Activated gamma-delta T cell treated with anti-CD3 and anti-CD28 coated beads, Interleukin-2, amount 50 U/mL, for 16 hours (primary cell): Measurements from ENCODE around the gene CLEC12A.
"Not testable (repeated sequence)": the region's sequence is repeated elsewhere in the genome, so short reads cannot be mapped to it uniquely, and the experiment has no call there.

Experiments
- DNase-seq: peaks from one replicate; pipeline ENCODE4 v3.0.0-alpha.2; 2020; ENCODE audit warnings: low read depth

CLEC12A gene

DNA sequence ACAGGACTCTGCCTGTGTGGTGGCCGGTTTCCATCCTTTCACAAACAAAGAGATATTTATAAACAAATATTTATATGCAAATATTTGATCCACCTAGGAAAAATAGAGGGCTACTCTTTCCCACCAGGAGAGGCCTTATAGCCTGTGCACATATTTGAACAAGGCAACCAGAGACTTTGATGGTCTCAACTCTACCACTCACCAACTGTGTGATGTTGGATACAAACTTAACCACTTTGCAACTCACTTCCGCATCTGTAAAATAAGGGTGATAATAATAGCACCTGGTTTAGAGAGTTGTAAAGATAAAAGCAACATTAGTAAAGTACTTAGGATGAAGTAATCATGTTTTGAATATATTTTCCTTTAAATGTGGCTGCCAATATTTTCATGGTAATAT lies 1.5 kb upstream of the CLEC12A start:
- DNase-seq, result no peak

DNA sequence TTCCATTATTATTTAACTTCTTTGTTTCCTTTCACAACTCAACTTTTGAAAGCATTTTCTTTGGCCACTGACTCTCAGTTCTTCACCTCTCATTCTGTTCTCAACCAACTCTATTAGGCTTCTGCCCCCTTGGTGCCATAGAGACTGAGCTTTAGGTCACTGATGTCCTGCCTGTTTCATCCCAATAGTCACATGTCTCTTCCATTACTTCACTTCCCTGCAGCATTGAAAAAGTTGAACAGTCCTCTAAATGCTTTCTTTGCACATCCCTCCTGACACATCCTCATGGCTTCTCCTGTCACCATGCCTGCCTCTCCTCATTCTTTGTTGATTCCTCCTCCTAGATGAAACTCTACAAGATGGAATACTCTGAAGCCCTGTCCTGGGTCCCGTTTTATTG lies 2.7 kb downstream of the CLEC12A start:
- no peak for DNase-seq

DNA sequence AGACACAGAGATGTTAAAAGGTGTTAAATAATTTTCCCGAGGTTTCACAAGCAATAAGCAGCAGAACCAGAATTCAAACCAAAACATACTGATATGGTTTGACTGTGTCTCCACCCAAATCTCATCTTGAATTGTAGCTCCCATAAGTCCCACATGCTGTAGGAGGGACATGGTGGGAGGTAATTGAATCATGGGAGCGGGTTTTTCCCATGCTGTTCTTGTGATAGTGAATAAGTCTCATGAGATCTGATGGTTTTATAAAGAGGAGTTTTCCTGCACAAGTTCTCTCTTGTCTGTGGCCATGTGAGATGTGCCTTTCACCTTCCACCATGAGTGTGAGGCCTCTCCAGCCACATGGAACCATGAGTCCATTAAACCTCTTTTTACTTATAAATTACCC lies 3.5 kb downstream of the CLEC12A start:
- DNase-seq, result not testable (repeated sequence)

DNA sequence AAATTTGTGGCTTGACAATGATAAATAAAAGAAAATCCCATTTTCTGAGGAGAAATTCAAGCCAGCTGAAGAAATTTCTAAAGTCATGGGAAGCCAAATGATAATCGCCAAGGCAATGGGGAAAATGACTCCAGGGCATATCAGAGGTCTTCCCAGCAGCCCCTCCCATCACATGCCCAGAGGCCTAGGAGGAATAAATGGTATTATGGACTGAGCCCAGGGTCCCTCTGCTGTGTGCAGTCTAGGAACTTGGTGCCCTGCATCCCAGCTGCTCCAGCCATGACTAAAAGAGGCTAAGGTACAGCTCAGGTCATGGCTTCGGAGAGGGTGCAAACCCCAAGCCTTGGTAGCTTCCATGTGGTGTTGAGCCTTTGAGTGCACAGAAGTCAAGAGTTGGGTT lies 4.4 kb downstream of the CLEC12A start:
- no peak for DNase-seq

DNA sequence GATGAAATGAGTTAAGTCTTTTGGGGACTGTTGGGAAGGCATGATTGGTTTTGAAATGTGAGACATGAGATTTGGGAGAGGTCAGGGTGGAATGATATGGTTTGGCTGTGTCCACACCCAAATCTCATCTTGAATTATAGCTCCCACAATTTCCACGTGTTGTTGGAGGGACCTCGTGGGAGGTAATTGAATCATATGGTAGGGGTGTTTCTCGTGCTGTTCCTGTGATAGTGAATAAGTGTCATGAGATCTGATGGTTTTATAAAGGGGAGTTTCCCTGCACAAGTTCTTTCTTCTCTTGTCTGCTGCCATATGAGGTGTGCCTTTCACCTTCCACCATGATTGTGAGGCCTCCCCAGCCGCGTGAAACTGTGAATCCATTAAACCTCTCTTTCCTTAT lies 5.4 kb downstream of the CLEC12A start:
- not testable (repeated sequence) for DNase-seq

DNA sequence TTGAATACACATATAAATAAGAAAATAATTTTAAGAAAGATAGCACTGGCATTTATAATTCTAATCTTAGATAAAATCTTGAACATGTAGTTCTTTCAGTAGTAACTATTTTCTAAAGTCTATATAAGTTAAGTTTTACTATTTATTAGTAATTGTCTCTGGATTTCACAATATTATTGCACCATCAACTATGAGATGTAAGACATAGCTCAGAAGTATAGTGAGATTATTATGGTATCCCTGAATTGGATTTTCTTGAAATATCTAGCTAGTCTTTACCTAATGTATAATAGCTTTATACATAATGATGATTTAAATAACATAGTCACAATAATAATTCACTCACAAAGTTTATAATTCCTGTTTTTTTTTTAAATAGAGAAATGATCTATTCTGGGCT lies 6.7 kb downstream of the CLEC12A start:
- no peak for DNase-seq

DNA sequence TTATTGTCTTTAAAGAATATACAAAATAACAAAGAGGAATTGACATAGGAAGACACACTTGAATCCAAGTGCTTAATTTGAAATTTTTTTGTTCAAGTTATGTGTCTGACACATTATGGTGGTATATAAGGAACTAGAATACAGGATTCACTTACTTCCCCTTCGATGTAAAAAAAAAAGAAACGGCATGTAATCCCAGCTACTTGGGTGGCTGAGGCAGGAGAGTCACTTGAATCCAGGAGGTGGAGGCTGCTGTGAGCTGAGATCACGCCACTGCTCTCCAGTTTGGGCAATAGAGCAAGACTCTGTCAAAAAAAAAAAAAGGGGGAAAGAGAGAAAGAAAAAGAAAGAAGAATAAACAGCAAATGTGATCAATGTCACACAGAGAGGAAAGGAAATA lies 8.9 kb downstream of the CLEC12A start:
- DNase-seq, result no peak

DNA sequence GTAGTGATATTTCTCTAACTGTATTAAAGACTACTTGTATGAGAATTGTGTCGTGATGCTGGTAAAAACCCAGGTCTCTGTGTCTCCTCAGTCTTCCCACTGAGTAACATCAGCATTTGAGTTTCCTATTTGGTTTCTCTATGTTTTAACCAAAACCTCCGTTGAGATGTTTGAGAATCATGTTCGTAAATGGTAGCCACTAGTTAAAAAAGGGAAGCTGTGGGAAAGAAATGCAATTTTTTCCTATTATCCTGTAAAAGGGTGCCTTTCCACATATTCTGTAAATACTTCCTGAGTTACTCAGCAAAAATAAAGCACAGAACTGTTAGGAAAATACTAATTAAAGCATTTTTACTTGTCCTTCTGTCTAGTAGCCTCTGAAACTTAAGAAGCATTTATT lies 20.7 kb downstream of the CLEC12A start:
- no peak for DNase-seq

DNA sequence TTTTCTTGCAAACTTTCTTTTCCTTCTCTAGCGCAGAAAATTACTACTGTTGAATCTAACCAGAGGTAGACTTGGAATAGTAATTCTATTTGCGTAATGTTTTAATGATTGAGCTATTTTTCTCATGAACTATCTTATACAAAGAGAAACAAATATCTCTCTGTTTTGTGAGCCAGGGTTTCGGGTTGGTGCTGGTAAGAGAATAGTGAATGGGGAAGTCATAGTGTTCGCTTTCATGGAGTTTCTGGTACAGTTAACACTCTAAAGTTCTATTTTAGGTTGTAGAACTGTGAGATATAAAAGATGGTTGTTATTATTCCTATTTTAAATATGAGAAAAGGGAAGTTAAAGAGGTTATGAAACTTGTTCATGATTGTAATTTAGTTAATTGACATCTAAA lies 21.1 kb downstream of the CLEC12A start:
- DNase-seq, result no peak

DNA sequence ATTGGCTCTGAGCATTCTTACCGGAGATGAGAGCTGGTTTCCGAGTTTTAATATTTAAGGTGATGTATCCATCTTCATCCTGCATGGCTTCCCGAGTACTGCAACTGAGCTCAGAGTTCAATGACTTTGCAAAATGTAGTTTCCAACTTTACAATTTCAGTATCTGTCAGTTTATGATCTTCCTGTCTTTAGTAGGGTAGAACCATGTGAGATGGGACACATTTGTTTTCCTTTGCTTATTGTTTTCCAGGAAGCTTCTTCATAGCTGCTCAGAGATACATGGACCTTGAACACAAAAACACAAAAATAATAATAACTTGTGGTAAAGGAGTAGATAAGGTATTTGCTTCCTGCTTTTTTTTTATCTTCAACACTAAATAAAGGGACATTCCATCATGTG lies 27.8 kb downstream of the CLEC12A start, which contains the start of gene CLEC1B:
Gene CLEC1B (minus strand): TSS at position 106 of the 400 bp plus-strand sequence. CDS start 21 bp downstream, at position 85.
- DNase-seq, result no peak

DNA sequence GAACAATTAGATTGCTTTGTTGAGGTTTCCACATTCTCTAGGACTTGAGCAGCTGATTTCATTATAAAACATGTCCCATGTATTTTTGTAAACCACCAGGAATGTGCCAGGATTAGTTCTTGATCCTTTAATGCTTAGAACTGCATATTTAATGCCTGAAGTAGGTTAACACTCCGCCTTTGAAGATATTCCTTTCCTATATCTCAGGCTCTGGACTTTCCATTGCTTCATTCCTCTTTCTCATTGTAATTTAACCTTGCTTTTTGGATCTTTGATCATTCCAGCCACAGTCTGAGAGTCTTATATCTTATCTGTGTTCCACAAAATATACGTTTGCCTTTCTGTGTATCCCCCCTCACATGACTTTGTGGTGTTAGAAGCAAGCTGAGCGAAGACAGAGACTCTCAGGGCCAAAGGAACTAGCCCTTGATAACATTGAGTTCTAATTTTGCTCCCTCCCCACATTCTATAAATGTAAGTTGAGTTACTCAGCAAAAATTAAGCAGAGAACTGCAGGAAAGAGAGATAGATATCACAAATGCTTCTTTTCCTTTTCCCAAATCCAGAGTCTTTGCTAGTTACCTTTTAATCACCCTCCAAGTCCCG lies 30.1 kb downstream of the CLEC12A start:
- DNase-seq, result no peak

DNA sequence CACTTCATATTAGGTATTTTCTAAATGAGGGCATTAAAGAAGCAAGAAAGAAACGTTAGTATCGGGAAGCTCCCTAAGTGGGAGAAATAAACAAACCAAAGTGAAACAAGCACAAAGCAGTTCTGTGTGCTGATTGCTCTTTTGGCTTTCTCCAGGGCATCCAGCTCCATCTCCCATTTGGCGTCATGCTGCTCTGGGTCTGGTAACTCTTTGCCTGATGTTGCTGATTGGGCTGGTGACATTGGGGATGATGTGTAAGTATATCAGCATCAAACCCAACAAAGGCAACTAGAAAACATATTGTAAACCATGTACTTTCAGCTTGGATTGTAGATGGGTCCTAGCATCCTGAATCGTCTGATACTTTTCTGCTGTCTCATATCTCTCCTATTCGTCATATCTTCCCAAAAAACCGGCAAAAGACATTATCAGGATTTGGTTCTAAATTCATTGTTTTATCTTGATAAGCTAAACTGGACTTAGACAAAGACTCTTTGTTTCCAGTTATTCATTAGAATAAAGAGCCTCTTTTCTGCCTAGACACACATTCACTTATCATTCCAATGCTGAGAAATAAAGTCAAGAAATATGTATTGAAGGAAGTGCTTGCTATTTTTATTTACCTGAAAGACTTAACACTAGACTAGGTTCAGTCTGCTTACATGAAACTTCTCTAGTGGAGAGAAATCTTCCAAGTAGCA lies 41.6 kb downstream of the CLEC12A start:
- DNase-seq, result no peak

DNA sequence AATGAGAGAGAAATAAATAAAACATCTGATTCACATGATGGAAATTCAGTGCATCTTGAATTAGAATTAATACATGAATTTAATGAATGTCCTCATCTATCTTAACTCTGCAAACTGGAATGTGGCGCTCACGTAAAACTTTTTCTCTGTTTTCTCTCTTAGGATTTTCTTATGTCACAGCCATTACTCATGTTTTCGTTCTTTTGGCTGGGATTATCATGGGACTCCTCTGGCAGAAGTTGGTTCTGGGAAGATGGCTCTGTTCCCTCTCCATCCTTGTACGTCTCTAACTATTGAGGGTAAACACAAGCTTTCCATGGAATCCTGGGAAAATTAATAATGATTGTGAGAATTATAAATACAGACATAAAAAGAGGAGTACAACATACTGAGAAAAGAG lies 44.2 kb downstream of the CLEC12A start:
- no peak for DNase-seq

DNA sequence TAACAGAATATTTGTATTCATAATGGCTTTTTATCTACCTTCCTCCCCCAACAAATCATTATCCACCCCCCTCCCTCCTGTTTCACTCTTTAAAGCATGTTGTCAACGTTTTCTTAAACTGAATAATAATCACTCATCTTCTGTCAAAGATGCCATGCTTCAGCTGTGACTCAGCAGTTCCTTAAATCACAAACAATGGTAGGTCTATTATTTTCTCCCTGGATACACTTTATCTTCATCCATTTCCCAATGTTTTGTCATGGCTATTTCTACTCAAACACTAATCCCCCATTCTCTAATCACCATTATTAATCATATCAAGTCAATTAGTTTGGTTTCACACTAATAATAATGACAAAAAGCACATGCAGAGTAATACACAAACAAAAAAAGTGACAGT lies 45.7 kb downstream of the CLEC12A start:
- no peak for DNase-seq

DNA sequence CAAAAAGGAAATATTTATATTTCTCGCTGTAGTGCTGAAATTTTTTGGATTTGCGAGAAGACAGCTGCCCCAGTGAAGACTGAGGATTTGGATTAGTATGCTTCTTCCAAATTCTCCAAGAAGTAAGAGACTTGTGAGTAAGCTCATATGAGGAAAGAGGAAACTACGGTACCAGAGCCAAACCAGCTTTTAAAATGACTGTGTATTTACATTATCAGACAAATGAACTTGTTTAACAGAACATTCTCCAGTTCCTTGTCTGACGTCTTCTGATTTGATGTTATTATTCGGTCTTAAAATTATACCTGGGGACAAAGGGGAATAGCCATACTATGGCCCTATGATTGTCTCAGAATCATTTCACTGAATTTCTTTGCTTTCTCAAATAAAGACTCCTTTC lies 47.2 kb downstream of the CLEC12A start:
- no peak for DNase-seq

DNA sequence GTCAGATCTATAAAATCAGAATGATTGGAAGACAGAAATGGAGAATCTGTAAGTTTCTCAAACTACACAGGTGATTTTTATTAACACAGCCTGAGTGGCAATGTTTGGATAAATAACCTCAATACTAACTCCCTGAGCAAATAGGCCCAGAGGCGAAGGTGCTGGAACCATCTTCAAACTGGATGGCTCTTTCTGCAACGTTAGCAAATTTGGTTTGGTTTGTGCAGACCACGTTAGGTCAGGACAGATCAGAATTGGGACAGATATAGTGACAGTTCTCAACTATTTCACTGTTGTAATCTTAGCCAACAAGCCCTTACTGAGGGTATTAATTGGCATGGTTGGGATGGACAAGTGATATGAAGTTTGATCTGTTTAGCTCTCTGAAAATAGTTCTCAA lies 50.1 kb downstream of the CLEC12A start:
- DNase-seq, result no peak

DNA sequence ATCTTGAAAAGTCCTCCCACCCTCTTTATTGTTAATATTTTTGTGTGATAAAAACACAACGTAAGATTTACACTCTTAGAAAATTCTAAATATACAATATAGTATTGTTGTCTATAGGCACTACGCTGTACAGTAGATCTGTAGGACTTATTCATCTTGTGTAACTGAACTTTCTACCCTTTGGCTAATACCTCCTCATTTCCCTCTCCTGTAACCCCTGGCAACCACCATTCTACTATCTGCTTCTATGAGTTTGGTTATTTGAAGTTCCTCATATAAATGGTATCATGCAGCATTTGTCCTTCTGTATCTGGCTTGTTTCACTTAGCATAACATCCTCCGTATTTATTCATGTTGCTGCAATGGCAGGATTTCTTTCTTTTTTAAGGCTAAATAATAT lies 54.0 kb downstream of the CLEC12A start:
- DNase-seq, result no peak

DNA sequence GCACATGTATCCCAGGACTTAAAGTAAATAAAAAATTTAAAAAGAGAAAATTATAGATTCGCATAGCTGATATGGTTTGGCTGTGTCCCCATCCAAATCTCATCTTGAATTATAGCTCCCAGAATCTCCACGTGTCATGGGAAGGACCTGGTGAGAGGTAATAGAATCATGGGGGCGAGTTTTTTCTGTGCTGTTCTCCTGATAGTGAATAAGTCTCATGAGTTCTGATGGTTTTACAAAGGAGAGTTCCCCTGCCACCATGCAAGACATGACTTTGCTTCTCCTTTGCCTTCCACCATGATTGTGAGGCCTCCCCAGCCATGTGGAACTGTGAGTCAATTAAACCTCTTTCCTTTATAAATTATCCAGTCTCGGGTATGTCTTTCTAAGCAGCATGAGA lies 55.5 kb downstream of the CLEC12A start:
- DNase-seq, result not testable (repeated sequence)

DNA sequence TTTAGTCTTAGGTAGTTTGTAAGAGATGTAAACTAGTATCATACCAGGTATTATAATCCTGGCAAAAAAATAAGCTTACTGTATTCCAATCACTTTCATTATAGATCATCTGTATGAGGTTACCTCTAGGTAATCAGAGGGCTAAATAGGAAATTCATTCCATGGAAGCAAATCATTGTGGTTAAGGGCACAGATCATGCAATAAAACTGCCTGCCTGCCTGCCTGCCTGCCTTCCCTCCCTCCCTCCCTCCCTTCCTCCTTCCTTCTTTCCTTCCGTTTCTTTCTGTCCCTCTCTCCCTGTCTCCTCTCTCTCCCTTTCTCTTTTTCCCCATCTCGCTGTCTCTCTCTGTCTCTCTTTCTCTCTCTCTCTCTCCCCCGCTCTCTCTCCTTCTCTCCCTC lies 56.1 kb downstream of the CLEC12A start:
- no peak for DNase-seq

DNA sequence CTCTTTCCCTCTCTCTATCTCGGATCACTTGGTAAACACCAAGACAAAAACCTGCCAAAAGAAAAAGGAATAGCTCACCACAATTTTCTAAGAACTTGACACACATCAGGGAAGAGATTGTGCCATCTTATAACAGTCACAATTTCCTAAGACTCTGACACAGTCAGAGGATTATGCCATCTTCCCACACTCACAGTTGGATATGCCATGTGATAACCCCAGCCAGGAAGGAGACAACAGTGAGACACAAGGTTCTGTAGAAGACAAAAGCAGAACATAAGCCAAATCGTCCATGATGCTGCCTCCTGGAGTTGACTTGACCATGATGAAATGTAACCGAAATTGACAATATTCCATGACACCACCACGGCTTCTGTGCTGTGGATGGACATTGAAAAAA lies 56.5 kb downstream of the CLEC12A start:
- no peak for DNase-seq

DNA sequence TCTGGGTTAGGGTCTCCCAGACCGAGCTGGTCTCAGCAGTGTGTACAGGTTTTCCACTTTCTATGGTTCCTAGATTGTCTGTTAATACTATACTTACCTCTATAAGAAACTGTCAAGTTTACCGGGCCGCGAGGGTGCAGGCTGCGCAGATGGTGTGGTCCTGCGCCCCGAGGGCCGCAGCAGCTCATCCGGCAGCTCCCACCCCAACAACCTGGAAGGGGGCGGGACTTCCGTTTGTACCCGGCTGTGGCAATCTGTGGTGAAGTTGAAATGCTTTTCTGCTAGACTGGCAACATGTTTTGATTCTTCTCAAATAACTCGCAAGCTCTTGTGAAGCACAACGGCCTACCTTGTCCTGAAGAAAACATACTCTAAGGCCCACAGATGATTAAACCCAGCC lies 59.2 kb downstream of the CLEC12A start, which contains the start of gene CLEC9A:
Gene CLEC9A (plus strand): TSS at position 237 of the 400 bp plus-strand sequence. CDS start 22,006 bp downstream, outside the sequence.
- no peak for DNase-seq

DNA sequence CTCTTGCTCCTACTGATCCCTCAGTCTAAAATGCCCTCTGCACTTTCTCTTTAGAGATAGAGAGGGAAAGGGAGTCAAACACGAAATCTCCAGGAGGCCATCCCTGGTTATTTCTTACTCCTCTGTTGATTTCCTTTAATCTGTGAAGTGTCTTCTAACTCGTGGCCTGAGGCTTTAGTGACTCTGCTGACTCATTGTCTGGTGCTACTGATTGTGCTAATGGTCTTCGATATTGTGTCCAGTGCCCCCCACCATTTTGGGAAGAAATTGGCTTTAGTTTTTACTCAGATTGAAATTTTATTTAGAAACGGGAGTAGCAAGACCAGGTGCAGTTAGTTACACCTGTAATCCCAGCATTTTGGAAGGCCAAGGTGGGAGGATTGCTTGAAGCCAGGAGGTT lies 60.1 kb downstream of the CLEC12A start:
- DNase-seq, result no peak

DNA sequence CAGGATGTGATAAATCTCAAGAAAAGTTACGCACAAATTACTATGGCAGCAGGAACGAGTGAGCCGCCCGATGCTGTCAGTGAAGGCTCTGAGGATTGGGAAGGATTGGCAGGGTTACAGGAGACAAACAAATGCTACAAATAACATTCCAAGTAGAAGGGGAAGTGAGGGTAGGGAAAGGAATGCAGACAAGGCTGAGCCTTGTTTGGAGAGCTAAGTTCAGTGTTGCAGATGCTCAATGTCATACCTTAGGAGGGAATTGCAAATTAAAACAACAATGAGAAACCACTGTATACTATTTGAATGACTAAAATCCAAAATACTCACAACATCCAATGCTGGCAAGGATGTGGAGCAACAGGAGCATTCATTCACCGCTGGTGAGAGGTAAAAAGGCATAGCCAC lies 60.6 kb downstream of the CLEC12A start:
- DNase-seq, result no peak
